H9 (cell line): ENCODE measurements around the gene PPARA. TPM values are rescaled to one million over a fixed set of nuclear protein-coding genes. Genes with fewer than 3 reads are reported as not detected.

Experiments used
- DNase-seq: peaks from one replicate; pipeline ENCODE4 v3.0.0-alpha.2; 2017
- H2AFZ ChIP-seq: one replicate; pipeline ENCODE4 v1.6.1; 2013; ENCODE audit warnings: mild to moderate bottlenecking, low read length, control low read depth, moderate library complexity
- H2AK5ac ChIP-seq: 2 replicates; pipeline ENCODE4 v1.6.1; 2013; ENCODE audit warnings: low read length, control low read depth, mixed read lengths; ENCODE audit not compliant: insufficient read length
- H2BK120ac ChIP-seq: one replicate; pipeline ENCODE4 v1.6.1; 2013; ENCODE audit warnings: low read depth, mild to moderate bottlenecking, low read length, control low read depth, inconsistent platforms; ENCODE audit not compliant: poor library complexity, severe bottlenecking
- H2BK12ac ChIP-seq: 2 replicates; pipeline ENCODE4 v1.6.1; 2013; ENCODE audit warnings: low read length, control low read depth, mixed read lengths, low read depth; ENCODE audit not compliant: insufficient read length
- H2BK15ac ChIP-seq: 2 replicates; pipeline ENCODE4 v1.6.1; 2013; ENCODE audit warnings: low read depth, low read length, control low read depth
- H2BK20ac ChIP-seq: one replicate; pipeline ENCODE4 v1.6.1; 2013; ENCODE audit warnings: low read depth, mild to moderate bottlenecking, low read length, control low read depth, inconsistent platforms; ENCODE audit not compliant: poor library complexity, severe bottlenecking
- H2BK5ac ChIP-seq: 2 replicates; pipeline ENCODE4 v1.6.1; 2013; ENCODE audit warnings: low read length, control low read depth, mixed read lengths; ENCODE audit not compliant: insufficient read length
- H3K14ac ChIP-seq: 2 replicates; pipeline ENCODE4 v1.6.1; 2013; ENCODE audit warnings: low read length, control low read depth; ENCODE audit not compliant: insufficient read depth
- H3K18ac ChIP-seq: 2 replicates; pipeline ENCODE4 v1.6.1; 2013; ENCODE audit warnings: low read depth, mild to moderate bottlenecking, mixed read lengths, low read length, control low read depth; ENCODE audit not compliant: insufficient read length
- H3K23ac ChIP-seq: 2 replicates; pipeline ENCODE4 v1.6.1; 2013; ENCODE audit warnings: low read length, control low read depth, mixed read lengths, low read depth; ENCODE audit not compliant: insufficient read length
- H3K23me2 ChIP-seq: 2 replicates; pipeline ENCODE4 v1.6.1; 2013; ENCODE audit warnings: low read depth, mild to moderate bottlenecking, mixed read lengths, low read length, control low read depth; ENCODE audit not compliant: insufficient read length, poor library complexity, severe bottlenecking
- H3K27ac ChIP-seq: 2 replicates; pipeline ENCODE4 v1.5.1; 2013; ENCODE audit warnings: low read length, control low read depth, mixed read lengths, low read depth; ENCODE audit not compliant: insufficient read length
- H3K27me3 ChIP-seq: 2 replicates; pipeline ENCODE4 v1.6.1; 2013; ENCODE audit warnings: low read length, control low read depth, inconsistent platforms; ENCODE audit not compliant: insufficient read depth
- H3K4ac ChIP-seq: 2 replicates; pipeline ENCODE4 v1.6.1; 2013; ENCODE audit warnings: low read depth, mild to moderate bottlenecking, control low read depth, inconsistent platforms, low read length, moderate library complexity
- H3K4me1 ChIP-seq: 2 replicates; pipeline ENCODE4 v1.6.1; 2013; ENCODE audit warnings: low read length, control low read depth, inconsistent platforms; ENCODE audit not compliant: insufficient read depth
- H3K4me2 ChIP-seq: 2 replicates; pipeline ENCODE4 v1.6.1; 2013; ENCODE audit warnings: low read length, control low read depth, mixed read lengths; ENCODE audit not compliant: insufficient read length, insufficient read depth
- H3K56ac ChIP-seq: 2 replicates; pipeline ENCODE4 v1.6.1; 2013; ENCODE audit warnings: low read depth, mild to moderate bottlenecking, mixed read lengths, low read length, control low read depth; ENCODE audit not compliant: insufficient read length
- H3K79me1 ChIP-seq: 2 replicates; pipeline ENCODE4 v1.6.1; 2013; ENCODE audit warnings: low read depth, mild to moderate bottlenecking, moderate library complexity, low read length, control low read depth, inconsistent platforms; ENCODE audit not compliant: insufficient read depth, poor library complexity, severe bottlenecking
- H3K79me2 ChIP-seq: 2 replicates; pipeline ENCODE4 v1.6.1; 2013; ENCODE audit warnings: low read length, control low read depth, inconsistent platforms; ENCODE audit not compliant: insufficient read depth
- H3K9ac ChIP-seq: 2 replicates; pipeline ENCODE4 v1.6.1; 2013; ENCODE audit warnings: low read length, control low read depth, mixed read lengths; ENCODE audit not compliant: insufficient read length; ENCODE audit errors: extremely low read depth
- H3K9me3 ChIP-seq: one replicate; pipeline ENCODE4 v1.6.1; 2013; ENCODE audit warnings: low read depth, low read length, inconsistent platforms; ENCODE audit not compliant: control insufficient read depth
- H3T11ph ChIP-seq: one replicate; pipeline ENCODE4 v1.6.1; 2013; ENCODE audit warnings: mild to moderate bottlenecking, low read length, control low read depth, inconsistent platforms
- H4K20me1 ChIP-seq: one replicate; pipeline ENCODE4 v1.6.1; 2013; ENCODE audit not compliant: control insufficient read depth, insufficient read length, insufficient read depth
- H4K5ac ChIP-seq: 2 replicates; pipeline ENCODE4 v1.6.1; 2013; ENCODE audit warnings: low read depth, mild to moderate bottlenecking, mixed read lengths, low read length, control low read depth; ENCODE audit not compliant: insufficient read length
- H4K8ac ChIP-seq: replicated peaks from 2 replicates; pipeline ENCODE4 v1.6.1; 2013; ENCODE audit warnings: low read length, control low read depth, mixed read lengths, low read depth; ENCODE audit not compliant: insufficient read length
- H4K91ac ChIP-seq: 2 replicates; pipeline ENCODE4 v1.6.1; 2013; ENCODE audit warnings: low read depth, mild to moderate bottlenecking, moderate library complexity, mixed read lengths, low read length, control low read depth; ENCODE audit not compliant: insufficient read length
- H3K27ac Mint-ChIP-seq, 3 experiments: 2 replicates in 2 of 3; 3 replicates in 1 of 3; pipeline ENCODE4 v1.8.0; 2020 to 2021; ENCODE audit warnings: mixed read lengths in 3 of 3, mild to moderate bottlenecking in 1 of 3, moderate library complexity in 1 of 3
- H3K27me3 Mint-ChIP-seq: 2 replicates; pipeline ENCODE4 v1.8.0; 2021; ENCODE audit warnings: low read depth, mild to moderate bottlenecking, moderate library complexity, mixed read lengths
- H3K36me3 Mint-ChIP-seq, 3 experiments: 2 replicates in 2 of 3; 3 replicates in 1 of 3; pipeline ENCODE4 v1.8.0; 2020 to 2021; ENCODE audit warnings: low read depth in 3 of 3, mixed read lengths in 3 of 3; ENCODE audit not compliant: insufficient read depth in 1 of 3
- H3K4me1 Mint-ChIP-seq, 2 experiments: 2 replicates each; pipeline ENCODE4 v1.8.0; 2020; ENCODE audit warnings: mixed read lengths in 2 of 2
- H3K4me3 Mint-ChIP-seq, 2 experiments: 2 replicates in 1 of 2; 3 replicates in 1 of 2; pipeline ENCODE4 v1.8.0; 2020 to 2021; ENCODE audit warnings: mild to moderate bottlenecking in 2 of 2, mixed read lengths in 2 of 2, moderate library complexity in 1 of 2
- H3K9me3 Mint-ChIP-seq, 2 experiments: 2 replicates in 1 of 2; 3 replicates in 1 of 2; pipeline ENCODE4 v1.8.0; 2020; ENCODE audit warnings: mild to moderate bottlenecking in 2 of 2, mixed read lengths in 2 of 2, moderate library complexity in 1 of 2
- CTCF ChIP-seq: fragments of 200-600 bp; sonication (generic); conservative IDR thresholded peaks from 3 replicates; pipeline ENCODE4 v1.8.0; 2021; ENCODE audit warnings: antibody characterized with exemption, mild to moderate bottlenecking
- WGBS: extraction: QIAGEN DNeasy Blood & Tissue Kit; methylation state at CpG from one replicate; pipeline ENCODE4 v1.1.7; 2013; ENCODE audit warnings: missing lambda C conversion rate, low lambda C conversion rate, mixed read lengths; ENCODE audit not compliant: insufficient read length; ENCODE audit errors: extremely low coverage; 5-methylcytosine and 5-hydroxymethylcytosine counted together
- total RNA-seq: library from RNA; stranded (reverse); gene quantifications from 2 replicates; pipeline ENCODE4 v1.2.1, GENCODE V29; 2021

Gene PPARA
- total RNA-seq, 1 experiment from 2014 or later: 7.3 TPM

GRCh38 chr22:46192210-46192993, 42.1 kb downstream of the PPARA start:
- no peaks in the 10 kb centered on the region for H3K23me2 ChIP-seq
- H2AFZ ChIP-seq: no peak overlapping the region
- H3K4me1 ChIP-seq: no peaks in the 10 kb centered on the region
- H4K8ac ChIP-seq: no peak overlapping the region
- H3T11ph ChIP-seq: no peak overlapping the region
- no peak overlapping the region for H3K23ac ChIP-seq
- H3K27ac ChIP-seq: no peak overlapping the region
- H3K18ac ChIP-seq: no peak overlapping the region
- H3K9ac ChIP-seq: no peak overlapping the region
- H2BK12ac ChIP-seq: no peak overlapping the region
- Mint-ChIP-seq H3K27me3 (peaks cover 3% of the 10 kb centered on the region; the same call in 1 of the 2 replicates), H3K27ac (no peak overlapping the region), H3K4me3 (no peak overlapping the region), H3K9me3 (no peaks in the 10 kb centered on the region), H3K36me3 (peaks cover 0 to 3% (median 0%) of the 10 kb centered on the region in 3 experiments; a peak in 1 of 7 replicates), H3K4me1 (peaks cover 0 to 6% of the 10 kb centered on the region in 2 experiments; a peak in 2 of 4 replicates)
- no peak overlapping the region for H2BK5ac ChIP-seq
- TF ChIP-seq CTCF: no peak
- H3K27me3 ChIP-seq: no peaks in the 10 kb centered on the region
- no peaks in the 10 kb centered on the region for H3K79me2 ChIP-seq
- H4K5ac ChIP-seq: no peak overlapping the region
- H3K14ac ChIP-seq: no peak overlapping the region
- H4K20me1 ChIP-seq: no peaks in the 10 kb centered on the region
- H2BK120ac ChIP-seq: no peak overlapping the region
- H3K4ac ChIP-seq: no peak overlapping the region
- no peaks in the 10 kb centered on the region for H3K9me3 ChIP-seq
- no peaks in the 10 kb centered on the region for H3K79me1 ChIP-seq
- H4K91ac ChIP-seq: no peak overlapping the region
- H2AK5ac ChIP-seq: no peak overlapping the region
- DNase-seq: no peak
- H3K56ac ChIP-seq: no peak overlapping the region
- no peak overlapping the region for H3K4me2 ChIP-seq
- no CpG with 5 or more reads among the region's 5 CpGs for WGBS
- no peak overlapping the region for H2BK20ac ChIP-seq
- no peak overlapping the region for H2BK15ac ChIP-seq
